Measurements from ENCODE around the gene ZNF423.

- TF ChIP-seq CTCF (IDR thresholded peaks at IDR 0.05) (no peak), POLR2A (IDR thresholded peaks at IDR 0.05) (no peak), EP300 (IDR thresholded peaks at IDR 0.05) (no peak), POLR2AphosphoS5 (IDR thresholded peaks at IDR 0.05) (no peak)
These were observed 362.1 kb downstream of the ZNF423 start for GRCh38 chr16:49493836-49494235.
